ENCODE measurements around the gene UTP25. TPM values are rescaled to one million over a fixed set of nuclear protein-coding genes. Genes with fewer than 3 reads are reported as not detected.
"Not testable (repeated sequence)": the region's sequence is repeated elsewhere in the genome, so short reads cannot be mapped to it uniquely, and the experiment has no call there.

The UTP25 gene
- total and polyA plus RNA-seq, 2 donors: 2.9 to 6.2 TPM

DNA sequence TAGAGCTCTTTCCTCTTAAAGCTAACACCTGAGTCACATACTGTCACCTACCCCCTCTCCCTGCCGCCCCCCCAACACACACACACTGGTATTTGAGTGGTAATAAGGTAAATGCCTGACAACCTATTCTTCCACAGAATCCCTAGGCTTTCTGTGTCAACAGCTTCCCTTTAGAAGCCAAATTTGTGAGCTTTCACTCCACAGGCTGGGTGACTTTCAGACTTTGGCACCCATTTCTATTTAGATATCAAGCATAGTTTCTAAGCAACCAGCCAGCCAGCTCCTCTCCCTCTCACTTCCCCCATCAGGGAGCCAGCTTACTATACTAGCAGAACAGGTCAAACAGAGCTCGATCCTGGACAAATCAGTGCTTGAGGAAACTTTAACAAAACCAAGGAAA lies 40.2 kb upstream of the UTP25 start:
- 93% methylated on average over 2 of the region's 2 CpGs for WGBS
- Histone ChIP-seq H3K4me1 (ENCODE audit: control insufficient read depth in 2 of 2, insufficient read depth in 2 of 2, low read length in 2 of 2) (peaks cover 10 to 16% of the 10 kb centered on the region in 2 donors), H3K36me3 (ENCODE audit: control insufficient read depth in 2 of 2, insufficient read depth in 2 of 2, low read length in 1 of 2) (peaks cover 0 to 3% of the 10 kb centered on the region in 2 donors), H3K9me3 (ENCODE audit: control insufficient read depth in 2 of 2, insufficient read depth in 1 of 2, low read length in 1 of 2) (peaks cover 0 to 1% of the 10 kb centered on the region in 2 donors), H3K27me3 (ENCODE audit: control insufficient read depth in 2 of 2, insufficient read depth in 1 of 2, low read length in 1 of 2) (peaks cover 13% of the 10 kb centered on the region in 2 donors), H3K27ac (ENCODE audit: low read depth in 1 of 2, low read length in 1 of 2) (no peak overlapping the region), H3K4me3 (ENCODE audit: low read length in 2 of 2) (no peak overlapping the region)
- DNase-seq (ENCODE audit: low read depth in 6 of 9, low spot score in 9 of 9): no peak

GRCh38 chr1:209789245-209789644 lies 38.5 kb upstream of the UTP25 start:
- 98% methylated on average over 1 of the region's 1 CpG for WGBS
- H3K27ac ChIP-seq (ENCODE audit: low read depth in 1 of 2, low read length in 1 of 2): no peak overlapping the region

DNA sequence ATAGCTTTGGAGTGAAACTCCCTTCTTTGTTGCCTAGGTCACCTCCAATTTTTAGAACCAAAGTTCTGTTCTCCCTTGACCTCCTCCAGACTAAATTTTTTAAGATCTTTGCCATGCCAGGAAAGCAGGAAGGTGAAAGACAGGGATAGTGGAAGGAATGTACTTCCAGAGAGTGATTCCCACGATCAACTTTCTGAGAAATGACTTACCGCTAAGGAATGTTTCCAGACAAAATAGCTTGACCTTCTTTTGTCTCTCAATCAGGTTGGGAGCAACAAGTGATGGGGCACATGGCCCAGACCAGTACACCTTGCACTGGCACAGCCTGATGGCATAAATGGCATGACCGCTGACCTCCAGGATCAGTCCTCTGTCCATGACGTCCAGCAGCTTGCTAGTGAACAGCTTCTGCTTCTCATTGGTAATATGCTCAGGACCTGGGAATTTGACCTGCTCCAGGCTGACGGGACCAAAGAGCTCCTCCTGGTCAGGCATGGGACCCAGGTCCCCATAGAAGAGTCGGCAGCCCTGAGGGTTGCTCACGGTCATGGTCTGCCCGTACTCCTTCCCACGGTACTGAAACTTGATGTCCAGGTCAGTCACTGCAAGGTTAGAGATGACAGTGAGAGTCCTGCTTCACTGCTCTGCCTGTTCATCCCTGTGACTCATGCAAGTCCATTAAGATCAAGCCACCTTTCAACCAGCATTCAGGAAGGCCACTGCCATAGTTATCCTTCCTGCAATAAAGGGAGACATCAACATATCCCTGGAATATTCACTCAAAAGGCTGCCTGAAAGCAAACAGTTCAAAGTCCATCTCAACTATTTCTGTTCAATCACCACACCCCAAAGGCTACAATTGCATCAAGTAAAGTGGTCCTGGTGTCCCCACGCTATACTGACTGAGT lies 37.2 kb upstream of the UTP25 start:
- Histone ChIP-seq H3K27me3 (ENCODE audit: control insufficient read depth in 2 of 2, insufficient read depth in 1 of 2, low read length in 1 of 2) (peaks cover 12 to 18% of the 10 kb centered on the region in 2 donors), H3K27ac (ENCODE audit: low read depth in 1 of 2, low read length in 1 of 2) (no peak overlapping the region), H3K4me3 (ENCODE audit: low read length in 2 of 2) (no peak overlapping the region), H3K36me3 (ENCODE audit: control insufficient read depth in 2 of 2, insufficient read depth in 2 of 2, low read length in 1 of 2) (no peaks in the 10 kb centered on the region), H3K9me3 (ENCODE audit: control insufficient read depth in 2 of 2, insufficient read depth in 1 of 2, low read length in 1 of 2) (peaks cover 0 to 1% of the 10 kb centered on the region in 2 donors), H3K4me1 (ENCODE audit: control insufficient read depth in 2 of 2, insufficient read depth in 2 of 2, low read length in 2 of 2) (no peaks in the 10 kb centered on the region)
- no peak for DNase-seq (ENCODE audit: low read depth in 6 of 9, low spot score in 9 of 9)
- 95% methylated on average over 10 of the region's 10 CpGs for WGBS

More at GRCh38 chr1:209789245-209789644, 38.5 kb upstream of the UTP25 start:
- no peak overlapping the region for H3K4me3 ChIP-seq (ENCODE audit: low read length in 2 of 2)
- H3K36me3 ChIP-seq (ENCODE audit: control insufficient read depth in 2 of 2, insufficient read depth in 2 of 2, low read length in 1 of 2): no peaks in the 10 kb centered on the region
- H3K27me3 ChIP-seq (ENCODE audit: control insufficient read depth in 2 of 2, insufficient read depth in 1 of 2, low read length in 1 of 2): peaks cover 13% of the 10 kb centered on the region in 2 donors
- H3K4me1 ChIP-seq (ENCODE audit: control insufficient read depth in 2 of 2, insufficient read depth in 2 of 2, low read length in 2 of 2): peaks cover 0 to 6% of the 10 kb centered on the region in 2 donors
- no peak for DNase-seq (ENCODE audit: low read depth in 6 of 9, low spot score in 9 of 9)
- H3K9me3 ChIP-seq (ENCODE audit: control insufficient read depth in 2 of 2, insufficient read depth in 1 of 2, low read length in 1 of 2): peaks cover 0 to 1% of the 10 kb centered on the region in 2 donors

GRCh38 chr1:209791920-209792319 lies 35.9 kb upstream of the UTP25 start:
- peaks cover 7 to 19% of the 10 kb centered on the region in 2 donors for H3K27me3 ChIP-seq (ENCODE audit: control insufficient read depth in 2 of 2, insufficient read depth in 1 of 2, low read length in 1 of 2)
- H3K4me1 ChIP-seq (ENCODE audit: control insufficient read depth in 2 of 2, insufficient read depth in 2 of 2, low read length in 2 of 2): no peaks in the 10 kb centered on the region
- WGBS: 60% methylated on average over 1 of the region's 1 CpG
- no peak overlapping the region for H3K27ac ChIP-seq (ENCODE audit: low read depth in 1 of 2, low read length in 1 of 2)
- DNase-seq (ENCODE audit: low read depth in 6 of 9, low spot score in 9 of 9): no peak
- H3K4me3 ChIP-seq (ENCODE audit: low read length in 2 of 2): no peak overlapping the region
- peaks cover 0 to 1% of the 10 kb centered on the region in 2 donors for H3K9me3 ChIP-seq (ENCODE audit: control insufficient read depth in 2 of 2, insufficient read depth in 1 of 2, low read length in 1 of 2)
- no peaks in the 10 kb centered on the region for H3K36me3 ChIP-seq (ENCODE audit: control insufficient read depth in 2 of 2, insufficient read depth in 2 of 2, low read length in 1 of 2)

DNA sequence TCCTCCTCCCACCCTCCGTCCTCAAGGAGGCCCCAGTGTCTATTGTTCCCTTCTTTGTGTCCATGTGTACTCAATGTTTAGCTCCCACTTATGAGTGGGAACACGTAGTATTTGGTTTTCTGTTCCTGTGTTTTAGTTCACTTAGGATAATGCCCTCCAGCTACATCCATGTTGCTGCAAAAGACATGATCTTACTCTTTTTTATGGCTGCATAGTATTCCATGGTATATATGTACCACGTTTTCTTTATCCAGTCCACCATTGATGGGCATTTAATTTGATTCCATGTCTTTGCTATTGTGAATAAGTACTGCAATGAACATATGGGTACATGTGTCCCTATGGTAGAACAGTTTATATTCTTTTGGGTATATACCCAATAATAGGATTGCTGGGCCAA lies 34.1 kb upstream of the UTP25 start:
- not testable (repeated sequence) for H3K27ac ChIP-seq (ENCODE audit: low read depth in 1 of 2, low read length in 1 of 2); H3K4me1 ChIP-seq (ENCODE audit: control insufficient read depth in 2 of 2, insufficient read depth in 2 of 2, low read length in 2 of 2); H3K9me3 ChIP-seq (ENCODE audit: control insufficient read depth in 2 of 2, insufficient read depth in 1 of 2, low read length in 1 of 2); H3K4me3 ChIP-seq (ENCODE audit: low read length in 2 of 2); H3K36me3 ChIP-seq (ENCODE audit: control insufficient read depth in 2 of 2, insufficient read depth in 2 of 2, low read length in 1 of 2); DNase-seq (ENCODE audit: low read depth in 6 of 9, low spot score in 9 of 9)
- WGBS: 98% methylated on average over 3 of the region's 3 CpGs
- H3K27me3 ChIP-seq (ENCODE audit: control insufficient read depth in 2 of 2, insufficient read depth in 1 of 2, low read length in 1 of 2): peaks cover 4 to 18% of the 10 kb centered on the region in 2 donors

DNA sequence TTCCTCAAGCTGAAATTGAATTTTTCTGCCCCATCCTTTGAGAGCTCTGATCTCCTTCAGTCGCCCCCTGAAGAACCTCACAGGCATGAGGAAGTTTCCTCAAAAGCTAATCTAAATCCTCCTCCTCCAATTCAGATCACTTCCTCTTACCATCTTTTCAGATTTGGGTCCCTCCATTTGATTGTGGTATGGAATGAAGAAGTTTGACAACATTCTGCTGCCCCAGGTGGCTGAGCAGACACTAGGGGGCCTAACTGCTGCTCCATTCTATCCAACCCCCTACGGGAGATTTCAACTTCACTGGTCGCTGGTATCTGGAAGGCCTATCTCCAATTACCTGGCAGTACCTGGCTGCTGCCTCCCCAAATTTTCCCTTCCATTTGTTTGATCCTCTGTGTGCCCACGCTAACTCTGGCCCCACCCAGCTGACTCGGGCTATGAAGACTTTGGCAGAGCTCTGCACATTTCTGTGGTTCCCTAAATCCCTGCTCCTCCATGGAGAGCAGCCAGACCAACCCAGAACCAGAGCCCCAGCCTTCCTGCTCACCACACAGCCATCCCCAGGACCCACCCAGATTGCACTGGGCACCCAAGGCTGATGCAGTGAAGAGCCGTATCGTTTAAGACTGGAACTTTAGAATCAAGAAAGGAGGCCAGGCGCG lies 29.7 kb upstream of the UTP25 start:
- DNase-seq (ENCODE audit: low read depth in 6 of 9, low spot score in 9 of 9): no peak
- Histone ChIP-seq H3K27me3 (ENCODE audit: control insufficient read depth in 2 of 2, insufficient read depth in 1 of 2, low read length in 1 of 2) (peaks cover 0 to 19% of the 10 kb centered on the region in 2 donors), H3K9me3 (ENCODE audit: control insufficient read depth in 2 of 2, insufficient read depth in 1 of 2, low read length in 1 of 2) (no peaks in the 10 kb centered on the region), H3K27ac (ENCODE audit: low read depth in 1 of 2, low read length in 1 of 2) (no peak overlapping the region), H3K4me1 (ENCODE audit: control insufficient read depth in 2 of 2, insufficient read depth in 2 of 2, low read length in 2 of 2) (no peaks in the 10 kb centered on the region), H3K4me3 (ENCODE audit: low read length in 2 of 2) (no peak overlapping the region), H3K36me3 (ENCODE audit: control insufficient read depth in 2 of 2, insufficient read depth in 2 of 2, low read length in 1 of 2) (no peaks in the 10 kb centered on the region)
- 92% methylated on average over 9 of the region's 9 CpGs for WGBS

DNA sequence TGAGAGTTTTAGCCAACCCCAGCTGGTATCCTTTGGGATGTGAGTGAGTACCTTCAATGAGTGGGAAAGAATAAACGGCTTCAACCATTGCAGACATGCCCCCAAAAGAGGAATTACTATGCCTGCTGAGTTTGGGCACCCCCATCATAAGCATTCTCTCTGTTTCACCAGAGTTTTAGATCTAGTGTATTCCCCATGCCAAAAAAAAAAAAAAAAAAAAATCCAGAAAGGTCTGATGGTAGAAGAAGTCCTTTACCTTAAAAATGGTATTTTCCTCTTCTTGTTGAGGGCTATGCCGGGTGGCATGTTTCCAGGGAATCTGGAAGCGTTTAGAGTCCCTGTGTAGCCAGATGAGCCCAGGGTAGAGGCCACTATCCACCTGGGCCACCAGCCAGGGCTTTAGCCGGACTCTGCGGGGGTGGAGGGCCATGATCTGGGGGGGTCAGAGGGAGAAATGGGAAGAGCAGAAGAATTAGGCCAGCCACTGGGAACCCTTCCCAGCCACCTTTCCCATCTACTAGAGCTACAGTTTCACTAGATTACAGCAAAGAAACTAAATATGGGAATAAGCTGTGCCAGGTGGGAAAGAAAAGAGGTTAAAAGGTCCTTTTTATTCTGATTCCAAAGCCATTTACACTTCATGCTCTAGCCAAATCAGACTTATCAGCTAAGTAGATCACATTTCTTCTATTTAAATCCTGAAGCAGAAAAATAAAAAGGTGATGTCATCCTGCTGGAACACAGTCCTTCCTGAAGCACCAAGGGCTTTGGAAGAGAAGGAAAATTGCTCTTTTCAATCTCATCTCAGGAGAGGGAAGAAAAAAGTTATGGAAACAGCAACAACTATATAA lies 26.6 kb upstream of the UTP25 start:
- peaks cover 6% of the 10 kb centered on the region in 2 donors for H3K4me1 ChIP-seq (ENCODE audit: control insufficient read depth in 2 of 2, insufficient read depth in 2 of 2, low read length in 2 of 2)
- 97% methylated on average over 5 of the region's 5 CpGs for WGBS

GRCh38 chr1:209802117-209802779 lies 25.5 kb upstream of the UTP25 start:
- Histone ChIP-seq H3K4me3 (ENCODE audit: low read length in 2 of 2) (no peak overlapping the region), H3K27ac (ENCODE audit: low read depth in 1 of 2, low read length in 1 of 2) (peak overlapping the region in 1 of 2 donors; percentile 11), H3K9me3 (ENCODE audit: control insufficient read depth in 2 of 2, insufficient read depth in 1 of 2, low read length in 1 of 2) (peaks cover 0 to 2% of the 10 kb centered on the region in 2 donors), H3K27me3 (ENCODE audit: control insufficient read depth in 2 of 2, insufficient read depth in 1 of 2, low read length in 1 of 2) (peaks cover 0 to 40% of the 10 kb centered on the region in 2 donors), H3K36me3 (ENCODE audit: control insufficient read depth in 2 of 2, insufficient read depth in 2 of 2, low read length in 1 of 2) (no peaks in the 10 kb centered on the region), H3K4me1 (ENCODE audit: control insufficient read depth in 2 of 2, insufficient read depth in 2 of 2, low read length in 2 of 2) (peaks cover 7 to 8% of the 10 kb centered on the region in 2 donors)
- WGBS: 97% methylated on average over 4 of the region's 4 CpGs
- no peak for DNase-seq (ENCODE audit: low read depth in 6 of 9, low spot score in 9 of 9)

More for the DNA sequence above, 26.6 kb upstream of the UTP25 start:
- Histone ChIP-seq H3K27ac (ENCODE audit: low read depth in 1 of 2, low read length in 1 of 2) (no peak overlapping the region), H3K4me3 (ENCODE audit: low read length in 2 of 2) (no peak overlapping the region), H3K9me3 (ENCODE audit: control insufficient read depth in 2 of 2, insufficient read depth in 1 of 2, low read length in 1 of 2) (peaks cover 0 to 2% of the 10 kb centered on the region in 2 donors), H3K27me3 (ENCODE audit: control insufficient read depth in 2 of 2, insufficient read depth in 1 of 2, low read length in 1 of 2) (peaks cover 0 to 39% of the 10 kb centered on the region in 2 donors), H3K36me3 (ENCODE audit: control insufficient read depth in 2 of 2, insufficient read depth in 2 of 2, low read length in 1 of 2) (no peaks in the 10 kb centered on the region)
- DNase-seq (ENCODE audit: low read depth in 6 of 9, low spot score in 9 of 9): no peak
